ENCODE results near the gene PARP3.

Gene PARP3

GRCh38 chr3:51934139-51934850 is 7.9 kb upstream of the PARP3 start:
- no peak for DNase-seq (ENCODE audit: low read depth in 2 of 2)

GRCh38 chr3:51934991-51935885 is 6.9 kb upstream of the PARP3 start:
- DNase-seq (ENCODE audit: low read depth in 2 of 2) = no peak

GRCh38 chr3:51935886-51936755 is 6.0 kb upstream of the PARP3 start:
- DNase-seq (ENCODE audit: low read depth in 2 of 2) = no peak

- no peak for DNase-seq (ENCODE audit: low read depth in 2 of 2)
These were observed 5.1 kb upstream of the PARP3 start for GRCh38 chr3:51937014-51937413.

- no peak for DNase-seq (ENCODE audit: low read depth in 2 of 2)
These were observed 4.3 kb upstream of the PARP3 start for GRCh38 chr3:51937611-51938450.

GRCh38 chr3:51938780-51939425 is 3.3 kb upstream of the PARP3 start:
- DNase-seq (ENCODE audit: low read depth in 2 of 2) = no peak

- DNase-seq (ENCODE audit: low read depth in 2 of 2) = no peak
These were observed 1.3 kb upstream of the PARP3 start for GRCh38 chr3:51940648-51941462.

GRCh38 chr3:51941463-51941797 is 733 bp upstream of the PARP3 start:
- DNase-seq (ENCODE audit: low read depth in 2 of 2) = no peak

- no peak for DNase-seq (ENCODE audit: low read depth in 2 of 2)
These were observed 664 bp downstream of the PARP3 start for GRCh38 chr3:51942603-51943450.

GRCh38 chr3:51943451-51944391 is 1.6 kb downstream of the PARP3 start:
- DNase-seq (ENCODE audit: low read depth in 2 of 2) = no peak

- no peak for DNase-seq (ENCODE audit: low read depth in 2 of 2)
These were observed 2.4 kb downstream of the PARP3 start for GRCh38 chr3:51944451-51945021.

- DNase-seq (ENCODE audit: low read depth in 2 of 2) = no peak
These were observed 3.1 kb downstream of the PARP3 start for GRCh38 chr3:51945031-51945840.

- no peak for DNase-seq (ENCODE audit: low read depth in 2 of 2)
These were observed 4.0 kb downstream of the PARP3 start for GRCh38 chr3:51945926-51946705.

- no peak for DNase-seq (ENCODE audit: low read depth in 2 of 2)
These were observed 4.6 kb downstream of the PARP3 start for GRCh38 chr3:51946796-51947195.

GRCh38 chr3:51947215-51947900 is 5.2 kb downstream of the PARP3 start:
- DNase-seq (ENCODE audit: low read depth in 2 of 2) = no peak

Measured in fibroblast of skin of left quadriceps (primary cell).